Chondrocyte (in vitro differentiated cells): Measurements from ENCODE around the gene KIF26B. TPM values are rescaled to one million over a fixed set of nuclear protein-coding genes. Genes with fewer than 3 reads are reported as not detected.

ENCODE experiments used
- DNase-seq: peaks from one replicate; pipeline ENCODE4 v3.0.0; 2021; ENCODE audit warnings: mixed read lengths, low spot score
- H3K27ac Mint-ChIP-seq: one replicate; pipeline ENCODE4 v1.8.0; 2021; ENCODE audit warnings: mild to moderate bottlenecking, moderate library complexity, mixed read lengths; ENCODE audit not compliant: unreplicated experiment
- H3K27me3 Mint-ChIP-seq: 2 replicates; pipeline ENCODE4 v1.8.0; 2021; ENCODE audit warnings: low read depth, mixed read lengths
- H3K36me3 Mint-ChIP-seq: 2 replicates; pipeline ENCODE4 v1.8.0; 2021; ENCODE audit warnings: low read depth, mixed read lengths
- H3K4me1 Mint-ChIP-seq: 2 replicates; pipeline ENCODE4 v1.8.0; 2021; ENCODE audit warnings: low read depth, mild to moderate bottlenecking, mixed read lengths
- H3K4me3 Mint-ChIP-seq: one replicate; pipeline ENCODE4 v1.8.0; 2021; ENCODE audit warnings: mild to moderate bottlenecking, moderate library complexity, mixed read lengths; ENCODE audit not compliant: unreplicated experiment
- H3K9me3 Mint-ChIP-seq: 2 replicates; pipeline ENCODE4 v1.8.0; 2021; ENCODE audit warnings: low read depth, mixed read lengths
- CTCF ChIP-seq: fragments of 200-600 bp; sonication (generic); IDR thresholded peaks from 2 replicates; pipeline ENCODE4 v1.5.0; 2021; ENCODE audit warnings: antibody characterized with exemption, mild to moderate bottlenecking, moderate library complexity
- total RNA-seq: library from RNA; stranded (reverse); gene quantifications from 3 replicates; pipeline ENCODE4 v1.2.1, GENCODE V29; 2021

KIF26B gene
- total RNA-seq, 1 donor from 2014 or later: 47.0 TPM

GRCh38 chr1:245682638-245683628 is 528.1 kb downstream of the KIF26B start:
- peaks cover 8% of the 10 kb centered on the region for H3K4me1 Mint-ChIP-seq
- TF ChIP-seq CTCF: no peak
- no peak overlapping the region for H3K4me3 Mint-ChIP-seq
- no peaks in the 10 kb centered on the region for H3K27me3 Mint-ChIP-seq
- no peaks in the 10 kb centered on the region for H3K9me3 Mint-ChIP-seq
- peak overlapping the region; percentile 23 for H3K27ac Mint-ChIP-seq
- DNase-seq: no peak
- peaks cover 9% of the 10 kb centered on the region for H3K36me3 Mint-ChIP-seq

- Mint-ChIP-seq H3K36me3 (peaks cover 9% of the 10 kb centered on the region), H3K27ac (no peak overlapping the region), H3K9me3 (no peaks in the 10 kb centered on the region), H3K4me1 (peaks cover 6% of the 10 kb centered on the region), H3K4me3 (no peak overlapping the region), H3K27me3 (no peaks in the 10 kb centered on the region)
- no peak for TF ChIP-seq CTCF
- DNase-seq: no peak
Measured at GRCh38 chr1:245683676-245684075, 528.9 kb downstream of the KIF26B start.

GRCh38 chr1:245684166-245684565 is 529.4 kb downstream of the KIF26B start:
- no peak for TF ChIP-seq CTCF
- peaks cover 9% of the 10 kb centered on the region for H3K36me3 Mint-ChIP-seq
- no peak overlapping the region for H3K4me3 Mint-ChIP-seq
- H3K9me3 Mint-ChIP-seq: no peaks in the 10 kb centered on the region
- no peak overlapping the region for H3K27ac Mint-ChIP-seq
- no peak for DNase-seq
- no peaks in the 10 kb centered on the region for H3K27me3 Mint-ChIP-seq
- peaks cover 6% of the 10 kb centered on the region for H3K4me1 Mint-ChIP-seq

- no peak for TF ChIP-seq CTCF
- Mint-ChIP-seq H3K27ac (no peak overlapping the region), H3K36me3 (peaks cover 12% of the 10 kb centered on the region), H3K4me3 (no peak overlapping the region), H3K27me3 (no peaks in the 10 kb centered on the region), H3K4me1 (peaks cover 6% of the 10 kb centered on the region), H3K9me3 (no peaks in the 10 kb centered on the region)
- no peak for DNase-seq
Measured at GRCh38 chr1:245684571-245684970, 529.8 kb downstream of the KIF26B start.

- DNase-seq: peak; percentile 95
- Mint-ChIP-seq H3K4me3 (no peak overlapping the region), H3K27me3 (no peaks in the 10 kb centered on the region), H3K27ac (no peak overlapping the region), H3K36me3 (peaks cover 13% of the 10 kb centered on the region), H3K4me1 (peaks cover 8% of the 10 kb centered on the region), H3K9me3 (no peaks in the 10 kb centered on the region)
- no peak for TF ChIP-seq CTCF
Measured at GRCh38 chr1:245685111-245685810, 530.5 kb downstream of the KIF26B start.
